Subcutaneous adipose tissue (tissue), 4 donors: ENCODE data around the gene NEURL1B. TPM values are rescaled to one million over a fixed set of nuclear protein-coding genes. Genes with fewer than 3 reads are reported as not detected.

Source experiments
- total RNA-seq, 4 donors: library from RNA; depleted of rRNA; stranded (reverse); fragments of >200 nt; gene quantifications; one replicate each; pipeline ENCODE4 v1.1.0, GENCODE V29; 2016
- TF ChIP-seq, protein P1 (sequence below): fragments of 450-650 bp; IDR thresholded peaks from one replicate; pipeline ENCODE4 v1.5.1; 2016; ENCODE audit warnings: low read depth, mild to moderate bottlenecking, control low read depth, antibody characterized with exemption, moderate library complexity

The NEURL1B gene
- total RNA-seq, 4 donors from 2014 or later: 4.9 to 38.4 (median 13.0) TPM

DNA sequence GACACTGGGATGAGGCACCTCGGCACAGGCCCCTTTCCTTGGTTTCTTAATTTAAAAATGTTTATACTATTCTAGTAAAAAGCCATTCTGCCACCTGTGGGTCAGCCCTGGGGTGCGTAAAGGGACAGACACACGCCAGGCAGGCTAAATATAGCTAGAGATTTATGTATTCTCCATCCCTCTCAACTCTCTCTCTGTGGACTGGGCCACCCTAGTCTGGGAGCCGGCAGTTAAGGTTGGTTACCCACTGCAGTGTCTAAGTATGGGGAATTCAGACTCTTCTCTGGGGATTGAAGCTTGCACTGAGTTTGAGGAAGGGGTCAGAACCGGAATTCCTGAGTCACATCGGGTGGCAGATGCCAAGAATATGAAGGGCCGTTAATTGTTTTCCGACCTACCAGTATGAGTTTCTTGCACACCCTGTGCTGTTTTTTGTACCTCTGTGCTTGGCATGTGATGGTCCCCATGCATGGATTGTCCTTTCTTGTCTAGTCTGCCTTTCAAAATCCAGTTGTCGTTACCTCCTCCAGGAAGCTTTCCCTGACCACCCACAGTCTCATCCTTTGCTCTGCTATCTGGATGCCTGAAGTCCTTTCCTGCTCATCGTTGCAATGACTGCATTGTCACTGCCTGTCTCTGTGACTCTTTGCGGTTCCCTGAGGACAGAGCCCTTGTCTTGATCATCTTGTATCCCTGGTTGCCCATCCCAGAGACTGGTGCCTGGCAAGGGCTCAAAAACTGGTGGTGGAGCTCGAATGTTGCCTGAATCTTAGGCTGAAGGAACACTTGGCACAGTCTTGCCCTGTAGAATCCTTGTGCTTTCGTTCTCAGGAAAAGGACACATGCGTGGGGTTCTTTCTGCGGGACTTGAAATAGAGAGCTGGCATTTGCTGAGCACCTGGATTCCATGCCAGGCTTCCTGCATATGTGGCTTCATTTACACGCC is 2.1 kb downstream of the NEURL1B start:
- TF ChIP-seq, protein P1, sequence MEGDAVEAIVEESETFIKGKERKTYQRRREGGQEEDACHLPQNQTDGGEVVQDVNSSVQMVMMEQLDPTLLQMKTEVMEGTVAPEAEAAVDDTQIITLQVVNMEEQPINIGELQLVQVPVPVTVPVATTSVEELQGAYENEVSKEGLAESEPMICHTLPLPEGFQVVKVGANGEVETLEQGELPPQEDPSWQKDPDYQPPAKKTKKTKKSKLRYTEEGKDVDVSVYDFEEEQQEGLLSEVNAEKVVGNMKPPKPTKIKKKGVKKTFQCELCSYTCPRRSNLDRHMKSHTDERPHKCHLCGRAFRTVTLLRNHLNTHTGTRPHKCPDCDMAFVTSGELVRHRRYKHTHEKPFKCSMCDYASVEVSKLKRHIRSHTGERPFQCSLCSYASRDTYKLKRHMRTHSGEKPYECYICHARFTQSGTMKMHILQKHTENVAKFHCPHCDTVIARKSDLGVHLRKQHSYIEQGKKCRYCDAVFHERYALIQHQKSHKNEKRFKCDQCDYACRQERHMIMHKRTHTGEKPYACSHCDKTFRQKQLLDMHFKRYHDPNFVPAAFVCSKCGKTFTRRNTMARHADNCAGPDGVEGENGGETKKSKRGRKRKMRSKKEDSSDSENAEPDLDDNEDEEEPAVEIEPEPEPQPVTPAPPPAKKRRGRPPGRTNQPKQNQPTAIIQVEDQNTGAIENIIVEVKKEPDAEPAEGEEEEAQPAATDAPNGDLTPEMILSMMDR: no peak

DNA sequence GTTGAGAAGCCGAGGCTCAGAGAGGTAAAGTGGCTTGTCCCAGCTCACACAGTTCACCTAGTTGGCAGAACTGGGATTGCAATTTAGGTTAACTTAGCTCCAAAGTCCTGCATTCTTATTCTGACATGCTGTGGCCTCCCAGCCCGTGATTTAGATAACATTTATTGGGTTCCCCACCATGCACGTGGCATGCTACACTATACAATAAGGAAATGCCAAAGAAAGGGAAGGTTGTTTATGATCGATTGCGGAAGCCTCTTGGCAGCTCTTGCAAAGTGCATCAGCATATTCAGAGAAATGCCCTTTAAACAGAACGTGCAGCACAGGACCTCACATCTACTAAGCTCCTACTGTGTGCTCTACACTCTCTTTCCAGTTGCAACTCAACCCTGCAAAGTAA is 3.2 kb downstream of the NEURL1B start:
- TF ChIP-seq, protein P1: no peak

DNA sequence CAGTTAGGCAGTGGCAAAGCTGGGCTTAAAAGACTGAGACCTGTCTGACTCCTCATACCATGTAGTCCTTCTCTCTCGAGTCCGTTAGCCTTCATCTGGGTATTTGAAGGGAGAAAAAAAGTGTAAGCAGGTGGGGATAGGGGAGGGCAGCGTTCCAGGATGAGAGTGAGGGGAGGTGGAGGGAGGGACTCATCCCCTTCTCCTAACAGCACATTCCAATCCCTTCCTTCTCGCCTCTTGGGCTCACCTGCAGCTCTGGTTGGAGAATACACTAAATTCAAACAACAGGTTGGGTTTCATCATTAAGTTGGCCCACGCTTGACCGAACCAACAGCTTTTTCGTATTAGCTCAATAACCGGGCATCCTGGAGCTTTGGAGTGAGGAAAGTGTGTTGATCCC is 3.6 kb downstream of the NEURL1B start:
- TF ChIP-seq, protein P1: no peak

DNA sequence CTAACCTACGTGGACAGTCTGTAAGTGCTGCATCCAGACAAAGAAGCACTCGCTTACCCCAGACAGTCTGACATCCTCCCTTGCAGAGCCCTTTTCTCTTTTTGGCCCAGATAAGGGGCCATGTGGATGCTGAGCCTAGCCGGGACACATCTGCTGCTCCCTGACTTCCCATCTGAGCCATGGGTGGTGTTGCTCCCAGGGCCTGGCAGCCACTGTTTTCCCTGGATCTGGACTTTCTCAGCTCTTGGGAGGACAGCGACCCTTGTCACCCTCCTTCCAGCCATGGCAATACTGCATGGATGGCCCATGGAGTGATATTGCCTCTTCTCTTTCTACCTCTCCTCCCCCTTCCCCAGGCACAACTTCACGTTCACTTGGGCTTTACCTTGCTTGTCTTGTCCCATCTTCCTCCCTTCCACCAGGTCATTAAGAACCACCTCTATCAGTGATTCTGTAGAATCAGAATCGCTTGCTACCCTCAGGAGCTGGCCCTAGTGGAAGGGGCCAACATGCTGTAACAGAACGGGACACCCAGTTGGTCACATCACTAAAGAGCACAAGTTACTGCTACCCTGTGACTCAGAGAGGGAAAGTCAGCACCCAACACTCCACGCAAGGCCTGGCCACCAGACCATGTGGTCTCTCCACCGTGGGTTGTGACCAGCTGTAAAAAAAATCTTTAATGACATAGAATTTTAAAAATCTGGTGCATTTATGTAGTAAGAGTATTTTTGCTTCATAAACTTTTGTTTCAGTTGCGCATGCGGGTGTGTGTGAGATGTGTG is 4.4 kb downstream of the NEURL1B start:
- TF ChIP-seq, protein P1: no peak

DNA sequence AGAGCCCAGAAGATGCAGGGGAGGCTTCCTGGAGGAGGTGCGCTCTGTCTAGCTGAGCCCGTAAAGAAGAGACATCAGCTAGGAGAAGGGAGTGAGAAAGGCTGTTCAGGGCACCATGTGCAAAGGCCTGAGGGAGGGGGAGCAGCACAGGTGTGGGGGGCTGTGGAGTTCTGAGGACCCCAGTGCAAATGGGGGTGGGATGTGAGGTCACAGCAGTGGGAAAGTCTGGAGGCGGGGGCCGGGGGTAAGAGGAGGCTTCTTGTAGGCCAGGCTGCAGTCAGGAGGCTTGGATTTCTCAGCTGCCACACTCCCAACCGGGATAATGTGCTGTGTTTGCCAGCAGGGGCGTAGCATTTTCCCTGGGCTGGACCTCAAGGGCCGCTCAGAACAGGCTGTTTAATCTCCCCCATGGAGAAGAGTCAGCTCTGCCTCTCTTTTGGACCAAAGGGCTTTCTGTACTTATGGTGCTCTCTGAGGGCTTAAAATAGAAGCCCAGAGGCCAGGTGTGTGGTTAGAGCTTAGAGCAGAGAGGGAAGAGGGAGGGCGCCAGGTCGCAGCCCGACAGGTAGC is 5.7 kb downstream of the NEURL1B start:
- TF ChIP-seq, protein P1: no peak

DNA sequence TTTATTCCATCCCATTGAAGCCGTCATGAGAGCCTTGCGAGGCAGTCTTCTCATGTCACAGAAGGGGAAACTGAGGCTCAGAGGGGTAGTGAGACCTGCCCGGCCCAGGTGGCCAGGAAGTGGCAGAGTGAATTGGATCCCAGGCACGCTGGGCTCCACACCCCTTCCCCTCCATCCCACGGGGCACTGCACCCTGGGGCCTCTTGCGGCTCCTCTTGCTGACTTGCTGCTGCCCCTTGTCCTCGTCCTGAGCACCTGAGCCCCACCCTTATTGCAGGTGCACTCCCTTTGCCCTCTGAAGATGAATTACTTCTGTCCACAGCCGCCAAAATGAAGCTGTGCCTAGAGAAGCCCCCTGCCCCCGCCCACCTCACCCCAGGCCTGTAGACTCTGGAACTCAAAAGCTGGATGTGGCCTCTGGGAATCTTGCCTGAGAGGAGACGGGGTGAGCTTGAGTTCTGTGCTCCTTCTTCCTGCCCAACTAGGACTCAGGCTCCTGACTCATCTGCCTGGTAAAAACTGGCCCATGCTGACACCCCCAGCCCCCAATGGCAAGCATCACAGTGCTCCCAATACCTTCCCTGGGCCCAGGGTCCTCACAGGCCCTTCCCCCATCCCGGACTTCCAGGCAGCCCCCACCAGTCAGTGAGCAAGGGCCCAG is 6.4 kb downstream of the NEURL1B start:
- TF ChIP-seq, protein P1: no peak

DNA sequence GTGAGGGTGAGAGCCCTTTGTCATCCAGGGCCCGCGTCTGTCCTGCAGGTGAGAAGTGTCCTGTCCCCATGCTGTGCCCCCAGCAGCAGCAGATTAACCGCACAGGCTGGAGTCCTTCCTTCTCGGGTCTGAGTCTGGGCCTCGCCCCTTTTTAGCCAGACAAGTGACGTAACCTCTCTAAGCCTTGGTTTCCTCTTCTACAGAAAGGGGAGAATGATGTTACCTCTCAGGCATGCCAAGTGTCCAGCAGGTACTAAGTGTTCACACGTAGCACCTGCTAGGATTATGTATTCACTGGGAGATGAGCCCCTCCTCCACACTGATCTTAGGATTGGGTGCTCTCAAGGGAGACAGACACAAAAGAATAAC is 6.9 kb downstream of the NEURL1B start:
- TF ChIP-seq, protein P1: no peak
